H1 (cell line): ENCODE data around the gene ARHGAP6.

Experiments used
- CTCF ChIP-seq, 3 experiments: IDR thresholded peaks; 1 replicate in 2 of 3; 2 replicates in 1 of 3; pipeline versions ENCODE4 v1.5.1 to v1.6.1; 2011; ENCODE audit warnings: low read length in 3 of 3, mild to moderate bottlenecking in 3 of 3, inconsistent platforms in 2 of 3, low read depth in 1 of 3, moderate library complexity in 1 of 3; ENCODE audit not compliant: insufficient read depth in 1 of 3; ENCODE audit errors: control extremely low read depth in 1 of 3
- EZH2 ChIP-seq: fragments of 200-600 bp; sonication (generic); IDR thresholded peaks from 2 replicates; pipeline ENCODE4 v1.7.1; 2012; ENCODE audit warnings: low read depth, mild to moderate bottlenecking, moderate library complexity, low read length, inconsistent platforms; ENCODE audit not compliant: severe bottlenecking
- JUND ChIP-seq: IDR thresholded peaks from 2 replicates; pipeline ENCODE4 v1.6.1; 2011; ENCODE audit warnings: mild to moderate bottlenecking, improper control_type of control experiment, low read length
- KDM4A ChIP-seq: IDR thresholded peaks from one replicate; pipeline ENCODE4 v1.7.1; 2012; ENCODE audit warnings: low read depth, mild to moderate bottlenecking, moderate library complexity, low read length, inconsistent platforms; ENCODE audit not compliant: severe bottlenecking
- NRF1 ChIP-seq: IDR thresholded peaks from 2 replicates; pipeline ENCODE4 v1.6.1; 2011; ENCODE audit warnings: mild to moderate bottlenecking, low read depth, low read length, improper control_type of control experiment
- POLR2A ChIP-seq, 2 experiments: IDR thresholded peaks; 1 replicate in 1 of 2; 2 replicates in 1 of 2; pipeline ENCODE4 v1.6.1; 2011; ENCODE audit warnings: low read depth in 2 of 2, low read length in 2 of 2, mild to moderate bottlenecking in 2 of 2; ENCODE audit errors: control extremely low read depth in 1 of 2
- RAD21 ChIP-seq, 2 experiments: IDR thresholded peaks in 1 of 2; conservative IDR thresholded peaks in 1 of 2; 2 replicates each; pipeline ENCODE4 v1.6.1; 2011; ENCODE audit warnings: low read depth in 2 of 2, low read length in 2 of 2, improper control_type of control experiment in 1 of 2, inconsistent platforms in 1 of 2, mild to moderate bottlenecking in 1 of 2, moderate library complexity in 1 of 2
- RBBP5 ChIP-seq: IDR thresholded peaks from 2 replicates; pipeline ENCODE4 v1.7.1; 2012; ENCODE audit warnings: low read depth, mild to moderate bottlenecking, inconsistent platforms, low read length, moderate library complexity, borderline replicate concordance
- RFX5 ChIP-seq: IDR thresholded peaks from 2 replicates; pipeline ENCODE4 v1.6.1; 2011; ENCODE audit warnings: low read depth, low read length, improper control_type of control experiment, borderline replicate concordance
- SP1 ChIP-seq: IDR thresholded peaks from 2 replicates; pipeline ENCODE4 v1.6.1; 2011; ENCODE audit warnings: low read depth, low read length
- SP2 ChIP-seq: IDR thresholded peaks from 2 replicates; pipeline ENCODE4 v1.6.1; 2012; ENCODE audit warnings: mild to moderate bottlenecking, low read length, inconsistent platforms
- USF2 ChIP-seq: IDR thresholded peaks from 2 replicates; pipeline ENCODE4 v1.6.1; 2011; ENCODE audit warnings: low read length, improper control_type of control experiment

- no peak for TF ChIP-seq NRF1
- TF ChIP-seq SP2: no peak
- TF ChIP-seq USF2: no peak
- TF ChIP-seq SP1: no peak
- TF ChIP-seq CTCF (IDR thresholded peaks at IDR 0.05; ENCODE audit: control extremely low read depth in 1 of 3, insufficient read depth in 1 of 3, low read depth in 1 of 3, low read length in 3 of 3): no peak
- TF ChIP-seq RBBP5: no peak
- no peak for TF ChIP-seq RAD21 (IDR thresholded peaks at IDR 0.05 in 1 of 2, conservative IDR thresholded peaks at IDR 0.05 in 1 of 2; ENCODE audit: low read depth in 2 of 2, low read length in 2 of 2)
- TF ChIP-seq RFX5: no peak
- no peak for TF ChIP-seq POLR2A (IDR thresholded peaks at IDR 0.05; ENCODE audit: control extremely low read depth in 1 of 2, low read depth in 2 of 2, low read length in 2 of 2)
- TF ChIP-seq EZH2: no peak
- TF ChIP-seq KDM4A: no peak
- no peak for TF ChIP-seq JUND
Measured at GRCh38 chrX:11347300-11347699, 318.4 kb downstream of the ARHGAP6 start.
